Measurements from ENCODE around the gene ARL14EP.

ARL14EP gene

DNA sequence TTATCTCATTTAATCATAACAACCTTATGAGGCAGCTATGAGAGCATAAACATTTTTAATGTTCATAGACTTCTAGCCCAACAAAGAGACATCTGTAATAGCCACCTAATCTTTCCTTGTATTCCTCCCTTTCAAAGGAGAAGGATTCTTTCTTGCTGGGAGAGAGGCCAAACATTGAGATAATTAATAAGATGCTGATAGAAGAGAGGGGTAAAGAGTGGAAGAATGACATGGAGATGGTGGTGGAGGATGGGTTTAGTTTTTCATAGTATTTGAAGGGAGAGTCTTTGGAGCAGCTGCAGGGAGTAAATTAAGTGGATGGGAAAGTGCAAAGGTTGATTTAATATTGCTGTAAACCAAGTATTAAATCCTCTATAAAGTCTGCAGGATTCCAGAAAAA, 57.9 kb downstream of the ARL14EP start:
- Histone ChIP-seq H3K9ac (ENCODE audit: low read depth, low read length) (no peak overlapping the region), H3K9me3 (ENCODE audit: insufficient read depth, low read depth, low read length) (no peaks in the 10 kb centered on the region), H3K4me1 (ENCODE audit: insufficient read depth, low read length) (peaks cover 10% of the 10 kb centered on the region; the same call in 1 of the 2 replicates), H3K27ac (ENCODE audit: low read depth, low read length) (no peak overlapping the region), H3K36me3 (ENCODE audit: insufficient read depth, low read length) (no peaks in the 10 kb centered on the region), H3K27me3 (ENCODE audit: insufficient read depth, low read length) (no peaks in the 10 kb centered on the region), H3K4me3 (ENCODE audit: low read length) (no peak overlapping the region)

DNA sequence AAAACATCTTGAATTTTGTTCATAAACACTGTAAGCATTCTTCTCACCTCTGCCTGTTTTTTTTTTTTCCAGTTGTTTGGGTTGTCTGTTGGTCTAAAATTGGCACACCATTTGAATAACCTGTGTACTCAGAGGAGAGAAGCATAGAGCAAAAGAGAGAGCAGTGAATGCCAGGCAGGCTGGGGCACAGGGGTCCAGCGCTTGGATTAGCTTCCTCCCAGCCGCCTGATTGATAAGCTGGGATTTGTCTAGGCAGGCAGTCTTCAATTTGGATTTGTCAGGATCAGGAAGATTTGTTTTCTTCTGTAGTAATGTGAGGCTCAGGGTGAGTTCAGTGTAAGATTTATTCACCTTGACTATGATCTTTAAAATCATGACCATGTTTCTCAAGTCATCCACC, 59.0 kb downstream of the ARL14EP start:
- H3K9ac ChIP-seq (ENCODE audit: low read depth, low read length) = no peak overlapping the region
- H3K27me3 ChIP-seq (ENCODE audit: insufficient read depth, low read length) = no peaks in the 10 kb centered on the region
- H3K4me1 ChIP-seq (ENCODE audit: insufficient read depth, low read length) = peaks cover 9% of the 10 kb centered on the region; the same call in 1 of the 2 replicates
- WGBS = 93% methylated on average over 2 of the region's 2 CpGs
- no peak overlapping the region for H3K4me3 ChIP-seq (ENCODE audit: low read length)
- no peak overlapping the region for H3K27ac ChIP-seq (ENCODE audit: low read depth, low read length)
- H3K9me3 ChIP-seq (ENCODE audit: insufficient read depth, low read depth, low read length) = peaks cover 10% of the 10 kb centered on the region
- no peaks in the 10 kb centered on the region for H3K36me3 ChIP-seq (ENCODE audit: insufficient read depth, low read length)
